Epithelial cell of proximal tubule (primary cell): ENCODE data around the gene MICU2. TPM values are rescaled to one million over a fixed set of nuclear protein-coding genes. Genes with fewer than 3 reads are reported as not detected.

Experiments
- DNase-seq: peaks from one replicate; pipeline ENCODE4 v3.0.0-alpha.2; 2011; ENCODE audit warnings: low read depth
- H3K4me3 ChIP-seq: 2 replicates; pipeline ENCODE4 v1.5.1; 2011; ENCODE audit warnings: low read depth, mild to moderate bottlenecking, low read length
- CTCF ChIP-seq: conservative IDR thresholded peaks from 2 replicates; pipeline ENCODE4 v1.5.1; 2012; ENCODE audit warnings: low read depth, mild to moderate bottlenecking, low read length
- total RNA-seq: library from RNA; depleted of rRNA; stranded (reverse); fragments of >200 nt; gene quantifications from 2 replicates; pipeline ENCODE4 v1.2.3, GENCODE V29; 2015

Gene MICU2
- total RNA-seq, 1 donor from 2014 or later: 141 TPM

DNA sequence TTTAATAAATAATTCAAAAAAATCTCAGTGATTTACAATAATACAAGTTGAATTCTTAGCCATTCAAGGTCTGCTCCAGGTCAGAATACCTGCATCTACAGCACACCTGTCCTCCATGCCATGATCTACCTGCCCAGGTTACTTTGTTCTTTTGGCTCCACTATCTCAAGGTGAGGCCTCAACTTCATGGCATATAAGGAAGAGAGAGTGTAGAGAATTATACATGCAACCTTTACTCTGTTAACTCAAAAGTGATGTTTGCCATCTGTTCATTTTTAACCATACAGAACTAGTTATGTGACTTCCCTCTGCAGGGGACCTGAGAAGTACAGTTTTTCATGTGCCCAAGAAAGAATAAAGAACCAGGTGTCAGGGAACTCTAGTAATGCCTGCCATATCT lies 28.2 kb upstream of the MICU2 start:
- no peak for TF ChIP-seq CTCF
- H3K4me3 ChIP-seq: no peak overlapping the region
- DNase-seq: no peak

- peak; percentile 86 for TF ChIP-seq CTCF
- DNase-seq: no peak
- H3K4me3 ChIP-seq: no peak overlapping the region
Measured at GRCh38 chr13:21625366-21625765, 21.4 kb upstream of the MICU2 start.

DNA sequence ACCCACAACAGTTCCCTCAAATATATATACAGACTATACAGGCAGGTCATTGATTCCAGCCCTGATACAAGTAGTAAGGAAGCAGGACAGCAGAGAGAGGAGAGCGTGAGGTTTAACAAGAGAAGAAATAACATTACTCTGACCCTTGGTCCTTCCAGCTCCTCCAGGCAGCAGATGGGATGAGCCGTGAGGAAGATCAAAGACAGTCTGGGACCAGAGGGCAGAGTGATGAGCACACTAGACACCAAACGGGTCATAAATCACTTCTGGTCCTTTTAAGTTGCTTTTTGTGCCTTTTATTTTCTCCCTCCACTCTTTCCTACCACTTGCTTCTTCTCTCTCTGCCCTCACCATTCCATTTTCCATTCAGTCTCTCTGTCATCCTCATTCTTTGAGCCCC lies 16.9 kb upstream of the MICU2 start:
- no peak for DNase-seq
- TF ChIP-seq CTCF: no peak
- H3K4me3 ChIP-seq: no peak overlapping the region

DNA sequence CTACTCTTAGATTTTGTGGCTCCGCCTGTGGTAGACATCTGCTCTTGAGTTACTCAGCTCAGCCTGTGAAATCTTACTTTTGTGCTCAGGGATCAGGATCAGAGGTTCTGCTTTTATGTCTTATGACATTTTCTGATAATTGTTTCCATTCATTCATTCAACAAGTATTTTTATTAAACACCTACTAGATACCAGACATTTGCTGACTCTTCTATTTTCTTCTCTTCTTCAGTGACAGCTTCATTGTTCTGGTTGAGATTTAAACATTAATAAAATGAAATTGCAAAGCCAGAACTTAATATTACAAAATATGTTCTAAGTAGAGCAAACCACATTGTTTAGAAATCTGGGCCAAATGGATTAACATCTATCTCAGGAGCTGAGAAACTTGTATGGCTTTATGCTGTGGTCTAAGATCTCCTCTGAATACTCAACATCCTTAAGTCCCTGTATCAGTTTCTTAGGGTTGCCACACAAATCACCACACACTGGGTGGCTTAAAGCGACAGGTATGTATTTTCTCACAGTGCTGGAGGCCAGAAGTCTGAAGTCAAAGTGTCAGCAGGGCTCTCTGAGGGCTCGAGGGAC lies 15.8 kb upstream of the MICU2 start:
- TF ChIP-seq CTCF: no peak
- DNase-seq: no peak
- no peak overlapping the region for H3K4me3 ChIP-seq

GRCh38 chr13:21616880-21617279 lies 12.9 kb upstream of the MICU2 start:
- DNase-seq: no peak
- H3K4me3 ChIP-seq: peak overlapping the region; percentile 36
- TF ChIP-seq CTCF: no peak

DNA sequence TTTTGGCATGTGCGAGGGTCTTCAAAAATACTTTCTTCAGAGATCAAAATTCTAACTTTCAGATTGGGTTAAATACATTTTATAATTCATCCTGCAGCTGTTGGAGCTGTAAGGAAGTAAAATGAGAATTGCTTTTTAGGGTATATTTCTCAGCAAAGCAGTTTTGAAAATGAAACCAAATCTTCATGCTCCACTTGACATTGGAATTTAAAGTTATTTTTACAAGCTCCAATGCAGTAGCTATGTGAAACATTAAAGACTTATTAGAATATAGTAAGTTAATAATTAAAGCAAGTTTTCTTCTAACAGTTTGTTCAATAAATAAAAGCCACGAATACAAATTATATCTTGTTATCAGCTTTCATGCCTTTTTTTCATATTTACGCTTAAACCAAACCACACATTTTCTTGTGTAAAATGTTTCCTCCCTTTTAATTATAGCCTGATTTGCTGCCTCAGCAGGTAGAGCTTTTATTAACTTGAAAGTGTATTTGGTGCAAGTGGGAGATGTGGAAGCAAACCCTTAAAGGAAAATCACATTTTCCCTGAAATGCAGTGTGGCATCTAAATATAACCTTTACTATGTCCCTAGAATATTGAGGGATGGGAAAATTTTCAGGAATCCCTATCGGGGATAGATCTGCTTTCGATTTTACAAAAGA lies 12.4 kb upstream of the MICU2 start:
- peak overlapping the region; percentile 36 for H3K4me3 ChIP-seq
- no peak for DNase-seq
- TF ChIP-seq CTCF: no peak

DNA sequence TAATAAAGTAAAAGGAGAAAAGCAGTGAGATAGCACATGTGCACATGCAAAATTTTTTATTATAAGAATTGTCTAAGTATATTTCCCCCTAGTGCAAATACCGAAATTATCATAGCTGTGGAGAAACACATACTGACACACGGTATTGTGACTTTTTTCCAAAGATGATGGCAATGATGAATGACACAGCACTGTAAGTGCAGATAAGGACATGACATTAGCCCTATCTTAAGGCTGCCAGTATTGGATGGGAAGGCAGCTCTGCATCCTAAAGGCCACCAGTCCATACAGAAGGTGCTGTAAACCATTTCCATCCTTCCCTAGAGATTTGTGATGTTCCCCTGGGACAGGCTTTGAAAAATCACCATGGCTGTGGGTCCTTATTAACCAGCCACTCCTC lies 11.5 kb upstream of the MICU2 start:
- DNase-seq: no peak

More for the DNA sequence above, 11.5 kb upstream of the MICU2 start:
- no peak overlapping the region for H3K4me3 ChIP-seq
- no peak for TF ChIP-seq CTCF
